HepG2 (cell line): Measurements from ENCODE around the gene MRPL28. TPM values are rescaled to one million over a fixed set of nuclear protein-coding genes. Genes with fewer than 3 reads are reported as not detected.
A peak's percentile ranks its signal among the peaks of the same experiment; 100 is the strongest.

ENCODE experiments used
- ATM ChIP-seq: fragments of 450-650 bp; IDR thresholded peaks from 2 replicates; pipeline ENCODE4 v1.7.1; 2017; ENCODE audit warnings: mild to moderate bottlenecking, borderline replicate concordance
- CBFB ChIP-seq: sonication (generic); formaldehyde crosslinking; IDR thresholded peaks from 2 replicates; pipeline ENCODE4 v1.4.0; 2020; ENCODE audit warnings: missing genetic modification reagents
- CEBPB ChIP-seq: IDR thresholded peaks from 2 replicates; pipeline ENCODE4 v1.6.1; 2011; ENCODE audit warnings: low read depth, low read length, improper control_type of control experiment, borderline replicate concordance
- FOXA1 ChIP-seq, 2 experiments: fragments of 450-650 bp in 1 of 2; sonication (generic) in 1 of 2; formaldehyde crosslinking in 1 of 2; IDR thresholded peaks; 2 replicates each; pipeline versions ENCODE4 v1.4.0 to v1.6.1; 2016 to 2020; ENCODE audit warnings: missing genetic modification reagents in 1 of 2
- FOXO4 ChIP-seq: sonication (generic); formaldehyde crosslinking; conservative IDR thresholded peaks from 2 replicates; pipeline ENCODE4 v1.8.1; 2023; ENCODE audit warnings: missing genetic modification reagents
- GPN1 ChIP-seq: sonication (generic); formaldehyde crosslinking; IDR thresholded peaks from 2 replicates; pipeline ENCODE4 v1.5.1; 2020; ENCODE audit warnings: missing genetic modification reagents, borderline replicate concordance
- HNRNPH1 ChIP-seq: fragments of 200-400 bp; formaldehyde crosslinking; optimal IDR thresholded peaks from 2 replicates; pipeline ENCODE3; 2017; ENCODE audit warnings: mild to moderate bottlenecking, low read depth, low read length
- JUNB ChIP-seq: sonication (generic); formaldehyde crosslinking; IDR thresholded peaks from 2 replicates; pipeline ENCODE4 v1.8.0; 2022; ENCODE audit warnings: missing genetic modification reagents, mild to moderate bottlenecking, borderline replicate concordance
- MED1 ChIP-seq: sonication (generic); formaldehyde crosslinking; IDR thresholded peaks from 2 replicates; pipeline ENCODE4 v1.4.0; 2020; ENCODE audit warnings: missing genetic modification reagents
- MIER3 ChIP-seq: IDR thresholded peaks from 2 replicates; pipeline ENCODE4 v1.6.1; 2016; ENCODE audit warnings: missing compliant biosample characterization, borderline replicate concordance
- NCOA1 ChIP-seq: sonication (generic); formaldehyde crosslinking; IDR thresholded peaks from 2 replicates; pipeline ENCODE4 v1.9.0; 2021; ENCODE audit warnings: missing genetic modification reagents
- NCOA2 ChIP-seq: sonication (generic); formaldehyde crosslinking; IDR thresholded peaks from 2 replicates; pipeline ENCODE4 v1.8.0; 2022; ENCODE audit warnings: inconsistent platforms
- NPAS2 ChIP-seq: sonication (generic); formaldehyde crosslinking; IDR thresholded peaks from 2 replicates; pipeline ENCODE4 v1.8.0; 2022; ENCODE audit warnings: mild to moderate bottlenecking, missing genetic modification reagents, borderline replicate concordance
- NR0B2 ChIP-seq: sonication (generic); formaldehyde crosslinking; IDR thresholded peaks from 2 replicates; pipeline ENCODE4 v1.4.0; 2020; ENCODE audit warnings: mild to moderate bottlenecking, missing genetic modification reagents
- THRA ChIP-seq: sonication (generic); formaldehyde crosslinking; IDR thresholded peaks from 2 replicates; pipeline ENCODE4 v1.4.0; 2020; ENCODE audit warnings: missing genetic modification reagents, borderline replicate concordance
- ZBTB49 ChIP-seq: sonication (generic); formaldehyde crosslinking; IDR thresholded peaks from 2 replicates; pipeline ENCODE4 v1.4.0; 2020; ENCODE audit warnings: missing genetic modification reagents, borderline replicate concordance
- ZFP90 ChIP-seq: sonication (generic); formaldehyde crosslinking; IDR thresholded peaks from 2 replicates; pipeline ENCODE4 v1.8.0; 2022; ENCODE audit warnings: missing genetic modification reagents, mild to moderate bottlenecking, inconsistent platforms, borderline replicate concordance
- ZNF232 ChIP-seq: sonication (generic); formaldehyde crosslinking; IDR thresholded peaks from 2 replicates; pipeline ENCODE4 v1.4.0; 2020; ENCODE audit warnings: missing genetic modification reagents, borderline replicate concordance
- ZNF3 ChIP-seq: IDR thresholded peaks from 2 replicates; pipeline ENCODE4 v1.7.0; 2017; ENCODE audit warnings: inconsistent platforms
- ZNF44 ChIP-seq: sonication (generic); formaldehyde crosslinking; IDR thresholded peaks from 2 replicates; pipeline ENCODE4 v1.5.1; 2020; ENCODE audit warnings: mild to moderate bottlenecking, missing genetic modification reagents
- ZNF644 ChIP-seq: IDR thresholded peaks from 2 replicates; pipeline ENCODE4 v1.6.1; 2016; ENCODE audit warnings: low read depth
- ZNF660 ChIP-seq: sonication (generic); formaldehyde crosslinking; IDR thresholded peaks from 2 replicates; pipeline ENCODE4 v1.5.1; 2020; ENCODE audit warnings: mild to moderate bottlenecking, low read depth, missing genetic modification reagents, borderline replicate concordance
- ZNF678 ChIP-seq: sonication (generic); formaldehyde crosslinking; IDR thresholded peaks from 2 replicates; pipeline ENCODE4 v1.4.0; 2020; ENCODE audit warnings: mild to moderate bottlenecking, missing genetic modification reagents
- ZNF782 ChIP-seq: sonication (generic); formaldehyde crosslinking; IDR thresholded peaks from 2 replicates; pipeline ENCODE4 v1.4.0; 2020; ENCODE audit warnings: missing genetic modification reagents, mild to moderate bottlenecking, borderline replicate concordance
- ZNF883 ChIP-seq: sonication (generic); formaldehyde crosslinking; IDR thresholded peaks from 2 replicates; pipeline ENCODE4 v1.5.1; 2020; ENCODE audit warnings: mild to moderate bottlenecking, missing genetic modification reagents; ENCODE audit errors: not compliant biosample characterization
- polyA plus RNA-seq, 8 experiments: library from polyadenylated mRNA; depleted of rRNA in 3 of 8; stranded (reverse) in 7 of 8; unstranded in 1 of 8; fragments of >200 nt; fragmentation: Illumina TruSeq in 4 of 8; extraction: Trizol in 4 of 8; gene quantifications; 2 replicates each; pipeline versions ENCODE4 v1.2.1 to v1.2.3, GENCODE V29; 2011 to 2016; ENCODE audit warnings: low read depth in 4 of 8, missing spikeins in 1 of 8, mixed read lengths in 1 of 8; ENCODE audit not compliant: insufficient read depth in 1 of 8
- total RNA-seq, 5 experiments: library from RNA; depleted of rRNA; stranded (reverse); fragments of >200 nt; fragmentation: Illumina TruSeq; extraction: Trizol; gene quantifications; 2 replicates each; pipeline ENCODE4 v1.2.3, GENCODE V29; 2016; ENCODE audit warnings: low read depth in 1 of 5

MRPL28 gene
- total and polyA plus RNA-seq, 2 of the 13 experiments (the other 11 are each of a cell fraction or from before 2014, with no cell fraction given) = 114 to 135 TPM

GRCh38 chr16:342455-343213 lies 27.7 kb downstream of the MRPL28 start (continued):
- TF ChIP-seq FOXA1 (IDR thresholded peaks at IDR 0.05) = 0 out of 2 replicates have a peak, but pooled peaks have one; percentile 38
- TF ChIP-seq FOXA1 (CRISPR knock-in tag; IDR thresholded peaks at IDR 0.05) = peak; percentile 100
- no peak for TF ChIP-seq ZNF678 (CRISPR knock-in tag)
- peak; percentile 69; the same call in 1 of the 2 replicates for TF ChIP-seq CBFB
- peak; percentile 81; the same call in 1 of the 2 replicates for TF ChIP-seq NR0B2 (CRISPR knock-in tag)
- TF ChIP-seq ZFP90 = peak; percentile 51
- TF ChIP-seq ZNF660 (CRISPR knock-in tag) = no peak
- no peak for TF ChIP-seq ZBTB49 (CRISPR knock-in tag)
- TF ChIP-seq NPAS2 (CRISPR knock-in tag) = no peak
- peak; percentile 47 for TF ChIP-seq ZNF883
- no peak for TF ChIP-seq CEBPB
- peak; percentile 40; the same call in 1 of the 2 replicates for TF ChIP-seq THRA (CRISPR knock-in tag)
- TF ChIP-seq NCOA1 (CRISPR knock-in tag) = no peak
- TF ChIP-seq ZNF782 (CRISPR knock-in tag) = no peak
- TF ChIP-seq NCOA2 = peak; percentile 51; the same call in 1 of the 2 replicates
- TF ChIP-seq FOXO4 (CRISPR knock-in tag) = no peak
- no peak for TF ChIP-seq HNRNPH1
- peak; percentile 87 for TF ChIP-seq MED1 (CRISPR knock-in tag)
- TF ChIP-seq ATM = no peak
- peak; percentile 63; the same call in 1 of the 2 replicates for TF ChIP-seq ZNF232 (CRISPR knock-in tag)
- TF ChIP-seq ZNF644 (CRISPR knock-in tag) = no peak
- TF ChIP-seq JUNB (CRISPR knock-in tag) = no peak
- no peak for TF ChIP-seq ZNF44 (CRISPR knock-in tag)
- TF ChIP-seq GPN1 (CRISPR knock-in tag) = no peak
- peak; percentile 54; the same call in 1 of the 2 replicates for TF ChIP-seq MIER3 (CRISPR knock-in tag)
- no peak for TF ChIP-seq ZNF3
